HCT116 (cell line): ENCODE measurements around the gene TNKS2.

Experiments used
- CTCF ChIP-seq, 3 experiments: fragments of 200-600 bp in 1 of 3; sonication (generic) in 1 of 3; IDR thresholded peaks in 2 of 3; conservative IDR thresholded peaks in 1 of 3; 2 replicates each; pipeline ENCODE4 v1.5.1; 2012 to 2017; ENCODE audit warnings: low read depth in 2 of 3, low read length in 2 of 3, antibody characterized with exemption in 1 of 3, borderline replicate concordance in 1 of 3, control low read depth in 1 of 3, mild to moderate bottlenecking in 1 of 3, mixed read lengths in 1 of 3, mixed run types in 1 of 3, moderate library complexity in 1 of 3; ENCODE audit not compliant: insufficient read depth in 1 of 3
- EZH2 ChIP-seq: fragments of 200-600 bp; sonication (generic); IDR thresholded peaks from 2 replicates; pipeline ENCODE4 v1.6.1; 2017; ENCODE audit warnings: antibody characterized with exemption, mixed run types
- JUND ChIP-seq: IDR thresholded peaks from 2 replicates; pipeline ENCODE4 v1.6.1; 2012
- POLR2A ChIP-seq: IDR thresholded peaks from 2 replicates; pipeline ENCODE4 v1.7.0; 2011; ENCODE audit warnings: borderline replicate concordance; ENCODE audit not compliant: insufficient read depth, insufficient read length; ENCODE audit errors: extremely low read depth
- TF ChIP-seq, protein P1 (sequence below): IDR thresholded peaks from 2 replicates; pipeline ENCODE4 v1.6.1; 2012; ENCODE audit warnings: low read depth

- TF ChIP-seq CTCF (IDR thresholded peaks at IDR 0.05 in 2 of 3, conservative IDR thresholded peaks at IDR 0.05 in 1 of 3; ENCODE audit: borderline replicate concordance in 1 of 3, insufficient read depth in 1 of 3, low read depth in 2 of 3, low read length in 2 of 3) (peak; percentile 49 to 52 (median 50)), JUND (no peak; the same call in 1 of the 2 replicates), EZH2 (no peak), POLR2A (no peak)
- TF ChIP-seq, protein P1, sequence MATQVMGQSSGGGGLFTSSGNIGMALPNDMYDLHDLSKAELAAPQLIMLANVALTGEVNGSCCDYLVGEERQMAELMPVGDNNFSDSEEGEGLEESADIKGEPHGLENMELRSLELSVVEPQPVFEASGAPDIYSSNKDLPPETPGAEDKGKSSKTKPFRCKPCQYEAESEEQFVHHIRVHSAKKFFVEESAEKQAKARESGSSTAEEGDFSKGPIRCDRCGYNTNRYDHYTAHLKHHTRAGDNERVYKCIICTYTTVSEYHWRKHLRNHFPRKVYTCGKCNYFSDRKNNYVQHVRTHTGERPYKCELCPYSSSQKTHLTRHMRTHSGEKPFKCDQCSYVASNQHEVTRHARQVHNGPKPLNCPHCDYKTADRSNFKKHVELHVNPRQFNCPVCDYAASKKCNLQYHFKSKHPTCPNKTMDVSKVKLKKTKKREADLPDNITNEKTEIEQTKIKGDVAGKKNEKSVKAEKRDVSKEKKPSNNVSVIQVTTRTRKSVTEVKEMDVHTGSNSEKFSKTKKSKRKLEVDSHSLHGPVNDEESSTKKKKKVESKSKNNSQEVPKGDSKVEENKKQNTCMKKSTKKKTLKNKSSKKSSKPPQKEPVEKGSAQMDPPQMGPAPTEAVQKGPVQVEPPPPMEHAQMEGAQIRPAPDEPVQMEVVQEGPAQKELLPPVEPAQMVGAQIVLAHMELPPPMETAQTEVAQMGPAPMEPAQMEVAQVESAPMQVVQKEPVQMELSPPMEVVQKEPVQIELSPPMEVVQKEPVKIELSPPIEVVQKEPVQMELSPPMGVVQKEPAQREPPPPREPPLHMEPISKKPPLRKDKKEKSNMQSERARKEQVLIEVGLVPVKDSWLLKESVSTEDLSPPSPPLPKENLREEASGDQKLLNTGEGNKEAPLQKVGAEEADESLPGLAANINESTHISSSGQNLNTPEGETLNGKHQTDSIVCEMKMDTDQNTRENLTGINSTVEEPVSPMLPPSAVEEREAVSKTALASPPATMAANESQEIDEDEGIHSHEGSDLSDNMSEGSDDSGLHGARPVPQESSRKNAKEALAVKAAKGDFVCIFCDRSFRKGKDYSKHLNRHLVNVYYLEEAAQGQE: no peak
Observed at GRCh38 chr10:91908337-91909116, 110.3 kb downstream of the TNKS2 start.
